Neural cell (in vitro differentiated cells): ENCODE results near the gene COL24A1.

Experiments
- CTCF ChIP-seq: fragments of 450-650 bp; IDR thresholded peaks from 2 replicates; pipeline ENCODE4 v1.5.1; 2014; ENCODE audit warnings: antibody characterized with exemption, mild to moderate bottlenecking, moderate library complexity; ENCODE audit not compliant: poor library complexity, severe bottlenecking
- EP300 ChIP-seq: fragments of 450-650 bp; conservative IDR thresholded peaks from 2 replicates; pipeline ENCODE4 v1.6.1; 2014; ENCODE audit warnings: antibody characterized with exemption, mild to moderate bottlenecking, moderate library complexity; ENCODE audit not compliant: poor library complexity, severe bottlenecking
- POLR2AphosphoS5 ChIP-seq: IDR thresholded peaks from 2 replicates; pipeline ENCODE4 v1.6.1; 2012
- RAD21 ChIP-seq: fragments of 450-650 bp; conservative IDR thresholded peaks from 2 replicates; pipeline ENCODE4 v1.6.1; 2014; ENCODE audit warnings: antibody characterized with exemption, mild to moderate bottlenecking, moderate library complexity

GRCh38 chr1:86000601-86001000, 156.0 kb downstream of the COL24A1 start:
- no peak for TF ChIP-seq CTCF
- TF ChIP-seq POLR2AphosphoS5, result no peak
- TF ChIP-seq RAD21, result no peak
- TF ChIP-seq EP300, result no peak
